IMR-90 (cell line): ENCODE results near the gene TMEM184B. TPM values are rescaled to one million over a fixed set of nuclear protein-coding genes. Genes with fewer than 3 reads are reported as not detected.

ENCODE experiments used
- ATAC-seq: fragments of 200-7000 bp; cut with Tn5 transposase; 2 replicates; pipeline ENCODE4 v1.9.1; 2020; ENCODE audit warnings: low read depth, mild to moderate bottlenecking, moderate library complexity
- BruUV-seq: library from RNA; stranded (reverse); fragments of 400-500 nt; replicated peaks from 2 replicates; lab custom pipeline; 2021; lab: Mats Ljungman, UMichigan
- CTCF ChIA-PET: fragments of 300-600 bp; formaldehyde crosslinking; extraction: SDS; loops from one replicate; lab custom pipeline; 2021; ENCODE audit warnings: antibody characterized with exemption; lab: Yijun Ruan, JAX
- POLR2A ChIA-PET: fragments of 300-600 bp; sonication (Branson Sonifier 250); formaldehyde crosslinking; loops from one replicate; lab custom pipeline; 2022; ENCODE audit warnings: antibody characterized with exemption; ENCODE audit not compliant: unreplicated experiment; lab: Charles Lee
- DNase-seq: peaks from one replicate; pipeline ENCODE4 v3.0.0; 2013
- H2AFZ ChIP-seq: replicated peaks from 2 replicates; pipeline ENCODE3; 2013; ENCODE audit warnings: low read length, mild to moderate bottlenecking; ENCODE audit not compliant: poor library complexity
- H2AK5ac ChIP-seq: 2 replicates; pipeline ENCODE4 v1.6.1; 2013; ENCODE audit warnings: low read depth, low read length, inconsistent platforms
- H2AK9ac ChIP-seq: replicated peaks from 2 replicates; pipeline ENCODE3; 2013; ENCODE audit warnings: mild to moderate bottlenecking, low read depth, low read length, moderate library complexity; ENCODE audit not compliant: poor library complexity
- H2BK120ac ChIP-seq: 2 replicates; pipeline ENCODE4 v1.6.1; 2013; ENCODE audit warnings: low read depth, low read length, inconsistent platforms
- H2BK15ac ChIP-seq: 3 replicates; pipeline ENCODE4 v1.6.1; 2013; ENCODE audit warnings: low read depth, low read length, inconsistent platforms
- H2BK20ac ChIP-seq: 2 replicates; pipeline ENCODE4 v1.6.1; 2013; ENCODE audit warnings: low read depth, mild to moderate bottlenecking, inconsistent platforms, low read length, moderate library complexity
- H2BK5ac ChIP-seq: 2 replicates; pipeline ENCODE4 v1.6.1; 2013; ENCODE audit warnings: mild to moderate bottlenecking, low read depth, low read length, inconsistent platforms; ENCODE audit not compliant: poor library complexity, severe bottlenecking
- H3K14ac ChIP-seq: replicated peaks from 2 replicates; pipeline ENCODE4 v1.6.1; 2013; ENCODE audit warnings: low read depth, low read length, inconsistent platforms
- H3K18ac ChIP-seq: 2 replicates; pipeline ENCODE4 v1.6.1; 2013; ENCODE audit warnings: low read depth, low read length, control low read depth
- H3K23ac ChIP-seq: 2 replicates; pipeline ENCODE4 v1.6.1; 2013; ENCODE audit warnings: low read depth, low read length, inconsistent platforms
- H3K27ac ChIP-seq: 2 replicates; pipeline ENCODE4 v1.5.1; 2013; ENCODE audit warnings: mild to moderate bottlenecking, control low read depth, low read length; ENCODE audit not compliant: insufficient read depth
- H3K27me3 ChIP-seq: 2 replicates; pipeline ENCODE4 v1.6.1; 2013; ENCODE audit warnings: low read length; ENCODE audit not compliant: control insufficient read depth, insufficient read depth
- H3K36me3 ChIP-seq: 2 replicates; pipeline ENCODE4 v1.6.1; 2013; ENCODE audit warnings: low read length, mixed read lengths; ENCODE audit not compliant: control insufficient read depth, insufficient read depth
- H3K4ac ChIP-seq: 2 replicates; pipeline ENCODE4 v1.6.1; 2013; ENCODE audit warnings: low read depth, low read length, inconsistent platforms
- H3K4me1 ChIP-seq: 2 replicates; pipeline ENCODE4 v1.6.1; 2013; ENCODE audit warnings: low read length, mixed read lengths; ENCODE audit not compliant: control insufficient read depth, insufficient read depth
- H3K4me2 ChIP-seq: 2 replicates; pipeline ENCODE4 v1.6.1; 2013; ENCODE audit warnings: low read depth, mild to moderate bottlenecking, control low read depth, low read length, moderate library complexity
- H3K4me3 ChIP-seq: 2 replicates; pipeline ENCODE4 v1.5.1; 2013; ENCODE audit warnings: low read depth, mild to moderate bottlenecking, control low read depth, low read length, moderate library complexity; ENCODE audit not compliant: insufficient read depth
- H3K56ac ChIP-seq: 2 replicates; pipeline ENCODE4 v1.6.1; 2013; ENCODE audit warnings: low read length, inconsistent platforms; ENCODE audit not compliant: insufficient read depth; ENCODE audit errors: extremely low read depth
- H3K79me1 ChIP-seq, 2 experiments: 2 replicates each; pipeline ENCODE4 v1.6.1; 2013; ENCODE audit warnings: low read length in 2 of 2, inconsistent platforms in 1 of 2, low read depth in 1 of 2
- H3K9ac ChIP-seq: 2 replicates; pipeline ENCODE4 v1.6.1; 2013; ENCODE audit warnings: low read depth, low read length, control low read depth
- H3K9me1 ChIP-seq: 2 replicates; pipeline ENCODE4 v1.6.1; 2013; ENCODE audit warnings: low read length, inconsistent platforms; ENCODE audit not compliant: insufficient read depth
- H3K9me3 ChIP-seq: 2 replicates; pipeline ENCODE4 v1.6.1; 2013; ENCODE audit warnings: low read length; ENCODE audit not compliant: control insufficient read depth, insufficient read depth
- H4K20me1 ChIP-seq: 2 replicates; pipeline ENCODE4 v1.6.1; 2013; ENCODE audit warnings: low read length, inconsistent platforms; ENCODE audit not compliant: insufficient read depth
- H4K5ac ChIP-seq: 2 replicates; pipeline ENCODE4 v1.6.1; 2013; ENCODE audit warnings: mild to moderate bottlenecking, low read depth, low read length, control low read depth
- H4K8ac ChIP-seq, 2 experiments: 2 replicates each; pipeline ENCODE4 v1.6.1; 2013; ENCODE audit warnings: low read depth in 2 of 2, low read length in 2 of 2, control low read depth in 1 of 2, inconsistent platforms in 1 of 2
- H4K91ac ChIP-seq: 2 replicates; pipeline ENCODE4 v1.6.1; 2013; ENCODE audit warnings: low read depth, low read length, inconsistent platforms; ENCODE audit not compliant: insufficient read depth
- BHLHE40 ChIP-seq: fragments of 150-350 bp; IDR thresholded peaks from 2 replicates; pipeline ENCODE4 v1.6.1; 2016; ENCODE audit warnings: mild to moderate bottlenecking, low read depth, low read length
- CEBPB ChIP-seq: IDR thresholded peaks from 2 replicates; pipeline ENCODE4 v1.6.1; 2012; ENCODE audit warnings: low read depth, low read length, improper control_type of control experiment
- CHD1 ChIP-seq: IDR thresholded peaks from 2 replicates; pipeline ENCODE4 v1.6.1; 2012; ENCODE audit warnings: low read depth, low read length, improper control_type of control experiment
- CTCF ChIP-seq: conservative IDR thresholded peaks from 2 replicates; pipeline ENCODE4 v1.5.1; 2012; ENCODE audit warnings: mild to moderate bottlenecking, low read depth, low read length, improper control_type of control experiment
- ELK1 ChIP-seq: fragments of 150-350 bp; IDR thresholded peaks from 2 replicates; pipeline ENCODE4 v1.6.1; 2016; ENCODE audit warnings: low read depth, mild to moderate bottlenecking, low read length, moderate library complexity, borderline replicate concordance
- FOS ChIP-seq: fragments of 150-350 bp; IDR thresholded peaks from 2 replicates; pipeline ENCODE4 v1.6.1; 2016; ENCODE audit warnings: low read depth, low read length
- MAFK ChIP-seq: IDR thresholded peaks from 2 replicates; pipeline ENCODE4 v1.6.1; 2012; ENCODE audit warnings: low read depth, low read length, improper control_type of control experiment
- MAZ ChIP-seq: IDR thresholded peaks from 2 replicates; pipeline ENCODE4 v1.6.1; 2012; ENCODE audit warnings: low read depth, mild to moderate bottlenecking, low read length, improper control_type of control experiment, moderate library complexity, borderline replicate concordance
- MXI1 ChIP-seq: IDR thresholded peaks from 2 replicates; pipeline ENCODE4 v1.6.1; 2012; ENCODE audit warnings: low read depth, mild to moderate bottlenecking, low read length, moderate library complexity, borderline replicate concordance
- NFE2L2 ChIP-seq: fragments of 150-350 bp; IDR thresholded peaks from 2 replicates; pipeline ENCODE4 v1.6.1; 2016; ENCODE audit warnings: low read depth, mild to moderate bottlenecking, low read length
- POLR2A ChIP-seq: IDR thresholded peaks from 2 replicates; pipeline ENCODE4 v1.6.1; 2012; ENCODE audit warnings: mild to moderate bottlenecking, low read depth, low read length
- RAD21 ChIP-seq: IDR thresholded peaks from 2 replicates; pipeline ENCODE4 v1.6.1; 2012; ENCODE audit warnings: low read length, improper control_type of control experiment
- RCOR1 ChIP-seq: IDR thresholded peaks from 2 replicates; pipeline ENCODE4 v1.6.1; 2012; ENCODE audit warnings: mild to moderate bottlenecking, low read length, improper control_type of control experiment; ENCODE audit not compliant: insufficient replicate concordance
- RFX5 ChIP-seq: IDR thresholded peaks from 2 replicates; pipeline ENCODE4 v1.8.0; 2012; ENCODE audit warnings: low read depth, mild to moderate bottlenecking, low read length, moderate library complexity
- SMC3 ChIP-seq: fragments of 150-350 bp; IDR thresholded peaks from 2 replicates; pipeline ENCODE4 v1.6.1; 2016; ENCODE audit warnings: low read depth, mild to moderate bottlenecking, antibody characterized with exemption, low read length, moderate library complexity
- USF2 ChIP-seq: fragments of 150-350 bp; IDR thresholded peaks from 2 replicates; pipeline ENCODE4 v1.6.1; 2017; ENCODE audit warnings: mild to moderate bottlenecking, antibody characterized with exemption, low read length, low read depth
- WGBS, 2 experiments: methylation state at CpG; one replicate each; pipeline versions ENCODE4 v1.1.5 to v1.1.7; 2013; ENCODE audit warnings: missing lambda C conversion rate in 2 of 2; ENCODE audit not compliant: insufficient read length in 1 of 2; ENCODE audit errors: extremely low coverage in 2 of 2; 5-methylcytosine and 5-hydroxymethylcytosine counted together
- dilution Hi-C: fragments of 300-500 bp; cut with HindIII; formaldehyde crosslinking; loops from one replicate; pipeline ENCODE4 v1.14.3; 2018; ENCODE audit warnings: low sequenced_read_pairs; ENCODE audit not compliant: unreplicated experiment
- in situ Hi-C: fragments of 300-500 bp; cut with MboI; formaldehyde crosslinking; loops from 3 replicates; pipeline ENCODE4 v1.14.3; 2019; ENCODE audit warnings: low sequenced_read_pairs, inconsistent platforms, mixed read lengths
- intact Hi-C: fragments of 100-400 bp; cut with micrococcal nuclease; formaldehyde crosslinking; loops from 2 replicates; pipeline ENCODE4 v1.10.0; 2022
- polyA plus RNA-seq, 3 experiments: library from polyadenylated mRNA; depleted of rRNA; stranded (reverse); fragments of >200 nt; gene quantifications; 2 replicates each; pipeline ENCODE4 v1.2.3, GENCODE V29; 2012; ENCODE audit warnings: low replicate concordance in 1 of 3
- total RNA-seq: library from RNA; depleted of rRNA; stranded (reverse); fragments of >200 nt; gene quantifications from 2 replicates; pipeline ENCODE4 v1.2.3, GENCODE V29; 2012

TMEM184B gene
- total and polyA plus RNA-seq, 2 of the 4 experiments (the other 2 are of a cell fraction): 9.1 to 81.1 TPM

- H4K20me1 ChIP-seq: peaks cover 55% of the 10 kb centered on the region
Observed at GRCh38 chr22:38248280-38248679, 24.5 kb downstream of the TMEM184B start.

More at GRCh38 chr22:38248280-38248679, 24.5 kb downstream of the TMEM184B start:
- H4K8ac ChIP-seq: no peak overlapping the region
- no peak overlapping the region for H3K4me3 ChIP-seq
- peaks cover 18% of the 10 kb centered on the region for H3K4me1 ChIP-seq
- WGBS, 2 experiments: 94 to 100% methylated on average over 2 to 6 of the region's 6 CpGs
- DNase-seq (no peak), ATAC-seq (no peak)
- H2BK5ac ChIP-seq: no peak overlapping the region
- no peak overlapping the region for H2BK15ac ChIP-seq
- H3K9me1 ChIP-seq: peaks cover 30% of the 10 kb centered on the region
- H3K27me3 ChIP-seq: no peaks in the 10 kb centered on the region
- H4K5ac ChIP-seq: no peak overlapping the region
- H3K23ac ChIP-seq: no peak overlapping the region
- no peak overlapping the region for H4K91ac ChIP-seq
- H2AK5ac ChIP-seq: no peak overlapping the region
- H3K56ac ChIP-seq: no peak overlapping the region
- TF ChIP-seq RFX5: no peak
- no peak for TF ChIP-seq CHD1
- no peak for TF ChIP-seq MXI1
- TF ChIP-seq FOS: no peak
- TF ChIP-seq MAZ: no peak
- TF ChIP-seq ELK1: no peak
- TF ChIP-seq RAD21: no peak
- no peak for TF ChIP-seq BHLHE40
- no peak for TF ChIP-seq RCOR1
- no peak for TF ChIP-seq CEBPB
- no peak for TF ChIP-seq MAFK
- no peak for TF ChIP-seq POLR2A
- TF ChIP-seq CTCF: no peak
- TF ChIP-seq SMC3: no peak
- TF ChIP-seq USF2: no peak
- TF ChIP-seq NFE2L2: no peak
- H3K9ac ChIP-seq: no peak overlapping the region
- no peak overlapping the region for H3K14ac ChIP-seq
- POLR2A ChIA-PET: no interaction called here
- H2BK20ac ChIP-seq: no peak overlapping the region
- CTCF ChIA-PET: no interaction called here
- in situ Hi-C loops (no loop called here), intact Hi-C loops (no loop called here), dilution Hi-C loops (no loop called here)
- no peak overlapping the region for H3K4ac ChIP-seq
- no peak overlapping the region for H2BK120ac ChIP-seq
- 0 out of 2 replicates have a peak, but pooled peaks cover 3% of the 10 kb centered on the region for H3K9me3 ChIP-seq
- no peak overlapping the region for H3K27ac ChIP-seq
- BruUV-seq: no TSS peak
- no peak overlapping the region for H2AFZ ChIP-seq
- H3K4me2 ChIP-seq: no peak overlapping the region
- H3K79me1 ChIP-seq: peaks cover 37 to 88% of the 10 kb centered on the region in 2 experiments
- peaks cover 34% of the 10 kb centered on the region for H3K36me3 ChIP-seq
- H2AK9ac ChIP-seq: no peak overlapping the region
- H3K18ac ChIP-seq: no peak overlapping the region
